Measurements from ENCODE around the gene PLXNC1. TPM values are rescaled to one million over a fixed set of nuclear protein-coding genes. Genes with fewer than 3 reads are reported as not detected.

PLXNC1 gene
- polyA plus RNA-seq, 1 experiment, result 4.8 TPM

GRCh38 chr12:94198469-94198868, 50.1 kb downstream of the PLXNC1 start:
- TF ChIP-seq CTCF (IDR thresholded peaks at IDR 0.05; ENCODE audit: low read depth, low read length), result no peak
- no peak overlapping the region for H3K4me3 ChIP-seq (ENCODE audit: low read depth, low read length)
- ChIA-PET POLR2A (no interaction called here), CTCF (no interaction called here)
- no peak overlapping the region for H3K27ac ChIP-seq (ENCODE audit: low read depth, low read length)
- H3K9me3 ChIP-seq (ENCODE audit: control insufficient read depth, insufficient read depth, low read length), result peaks cover 3% of the 10 kb centered on the region; the same call in 1 of the 2 replicates
- DNase-seq (ENCODE audit: low read depth, low spot score), result no peak
- peaks cover 6% of the 10 kb centered on the region for H3K27me3 ChIP-seq (ENCODE audit: control insufficient read depth, insufficient read depth, low read length)

GRCh38 chr12:94198872-94199271, 50.5 kb downstream of the PLXNC1 start:
- H3K9me3 ChIP-seq (ENCODE audit: control insufficient read depth, insufficient read depth, low read length), result no peaks in the 10 kb centered on the region
- H3K4me3 ChIP-seq (ENCODE audit: low read depth, low read length), result no peak overlapping the region
- no peak for DNase-seq (ENCODE audit: low read depth, low spot score)
- ChIA-PET POLR2A (no interaction called here), CTCF (no interaction called here)
- peaks cover 9% of the 10 kb centered on the region for H3K27me3 ChIP-seq (ENCODE audit: control insufficient read depth, insufficient read depth, low read length)
- no peak overlapping the region for H3K27ac ChIP-seq (ENCODE audit: low read depth, low read length)
- no peak for TF ChIP-seq CTCF (IDR thresholded peaks at IDR 0.05; ENCODE audit: low read depth, low read length)

GRCh38 chr12:94200069-94200468, 51.7 kb downstream of the PLXNC1 start:
- no peak for DNase-seq (ENCODE audit: low read depth, low spot score)
- no peak for TF ChIP-seq CTCF (IDR thresholded peaks at IDR 0.05; ENCODE audit: low read depth, low read length)
- H3K27ac ChIP-seq (ENCODE audit: low read depth, low read length), result no peak overlapping the region
- H3K4me3 ChIP-seq (ENCODE audit: low read depth, low read length), result no peak overlapping the region
- H3K27me3 ChIP-seq (ENCODE audit: control insufficient read depth, insufficient read depth, low read length), result peaks cover 12% of the 10 kb centered on the region
- CTCF ChIA-PET, result no interaction called here
- H3K9me3 ChIP-seq (ENCODE audit: control insufficient read depth, insufficient read depth, low read length), result no peaks in the 10 kb centered on the region
- POLR2A ChIA-PET, result no interaction called here

GRCh38 chr12:94200695-94201094, 52.3 kb downstream of the PLXNC1 start:
- DNase-seq (ENCODE audit: low read depth, low spot score), result no peak
- TF ChIP-seq CTCF (IDR thresholded peaks at IDR 0.05; ENCODE audit: low read depth, low read length), result no peak
- CTCF ChIA-PET, result no interaction called here
- POLR2A ChIA-PET, result no interaction called here
- H3K27ac ChIP-seq (ENCODE audit: low read depth, low read length), result no peak overlapping the region
- H3K27me3 ChIP-seq (ENCODE audit: control insufficient read depth, insufficient read depth, low read length), result peaks cover 14% of the 10 kb centered on the region
- no peak overlapping the region for H3K4me3 ChIP-seq (ENCODE audit: low read depth, low read length)
- no peaks in the 10 kb centered on the region for H3K9me3 ChIP-seq (ENCODE audit: control insufficient read depth, insufficient read depth, low read length)

GRCh38 chr12:94202245-94203180, 54.1 kb downstream of the PLXNC1 start:
- no peaks in the 10 kb centered on the region for H3K9me3 ChIP-seq (ENCODE audit: control insufficient read depth, insufficient read depth, low read length)
- ChIA-PET POLR2A (no interaction called here), CTCF (no interaction called here)
- no peak for DNase-seq (ENCODE audit: low read depth, low spot score)
- no peak overlapping the region for H3K27ac ChIP-seq (ENCODE audit: low read depth, low read length)
- H3K27me3 ChIP-seq (ENCODE audit: control insufficient read depth, insufficient read depth, low read length), result peaks cover 11% of the 10 kb centered on the region
- no peak for TF ChIP-seq CTCF (IDR thresholded peaks at IDR 0.05; ENCODE audit: low read depth, low read length)
- H3K4me3 ChIP-seq (ENCODE audit: low read depth, low read length), result no peak overlapping the region
